ENCODE results near the gene KPNA2.
"Not testable (repeated sequence)": the region's sequence is repeated elsewhere in the genome, so short reads cannot be mapped to it uniquely, and the experiment has no call there.

Gene KPNA2

DNA sequence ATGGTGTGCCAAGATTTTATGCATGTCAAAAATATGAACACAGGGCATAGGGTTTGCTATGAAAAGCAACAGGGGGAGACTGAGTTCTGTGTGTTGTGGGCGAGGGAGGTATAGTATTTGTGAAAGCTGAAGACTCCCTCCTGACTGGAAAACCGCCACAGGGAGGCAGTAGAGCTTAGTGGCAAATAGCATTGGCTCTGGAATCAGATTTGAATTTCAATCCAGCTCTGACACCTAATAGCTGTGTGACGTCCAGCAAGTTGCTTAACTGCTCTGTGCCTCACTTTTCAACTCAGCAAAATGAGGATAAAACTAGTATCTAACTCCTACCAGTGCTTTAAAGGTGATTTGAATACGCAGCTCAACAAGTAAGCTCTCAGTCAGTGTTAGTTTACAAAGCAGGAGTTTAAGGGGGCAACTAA is 22.0 kb downstream of the KPNA2 start:
- Mint-ChIP-seq H3K9me3 (peaks cover 2% of the 10 kb centered on the region), H3K4me1 (peaks cover 18% of the 10 kb centered on the region), H3K4me3 (no peak overlapping the region), H3K36me3 (ENCODE audit: low read depth) (no peaks in the 10 kb centered on the region), H3K27me3 (ENCODE audit: low read depth, poor library complexity) (peaks cover 15% of the 10 kb centered on the region), H3K27ac (no peak overlapping the region)
- TF ChIP-seq CTCF (IDR thresholded peaks at IDR 0.05) = no peak
- no peak for DNase-seq

- Mint-ChIP-seq H3K36me3 (ENCODE audit: low read depth) (no peaks in the 10 kb centered on the region), H3K4me1 (peaks cover 7% of the 10 kb centered on the region), H3K9me3 (no peaks in the 10 kb centered on the region), H3K4me3 (no peak overlapping the region), H3K27ac (no peak overlapping the region), H3K27me3 (ENCODE audit: low read depth, poor library complexity) (peaks cover 18% of the 10 kb centered on the region)
- TF ChIP-seq CTCF (IDR thresholded peaks at IDR 0.05) = no peak
- no peak for DNase-seq
Measured at GRCh38 chr17:68060336-68060735, 24.8 kb downstream of the KPNA2 start.

- H3K27me3 Mint-ChIP-seq (ENCODE audit: low read depth, poor library complexity) = peaks cover 20% of the 10 kb centered on the region
- no peaks in the 10 kb centered on the region for H3K36me3 Mint-ChIP-seq (ENCODE audit: low read depth)
- no peak for TF ChIP-seq CTCF (IDR thresholded peaks at IDR 0.05)
- no peaks in the 10 kb centered on the region for H3K9me3 Mint-ChIP-seq
- no peak overlapping the region for H3K27ac Mint-ChIP-seq
- DNase-seq = no peak
- H3K4me3 Mint-ChIP-seq = no peak overlapping the region
- peaks cover 7% of the 10 kb centered on the region for H3K4me1 Mint-ChIP-seq
Measured at GRCh38 chr17:68061512-68062313, 26.2 kb downstream of the KPNA2 start.

GRCh38 chr17:68065366-68065765 is 29.8 kb downstream of the KPNA2 start:
- not testable (repeated sequence) for H3K4me1 Mint-ChIP-seq; H3K4me3 Mint-ChIP-seq; H3K9me3 Mint-ChIP-seq; H3K36me3 Mint-ChIP-seq (ENCODE audit: low read depth); H3K27me3 Mint-ChIP-seq (ENCODE audit: low read depth, poor library complexity); DNase-seq; H3K27ac Mint-ChIP-seq

GRCh38 chr17:68068512-68068911 is 33.0 kb downstream of the KPNA2 start:
- not testable (repeated sequence) for H3K4me3 Mint-ChIP-seq; H3K9me3 Mint-ChIP-seq; DNase-seq; H3K27ac Mint-ChIP-seq; H3K36me3 Mint-ChIP-seq (ENCODE audit: low read depth); H3K4me1 Mint-ChIP-seq; H3K27me3 Mint-ChIP-seq (ENCODE audit: low read depth, poor library complexity)

DNA sequence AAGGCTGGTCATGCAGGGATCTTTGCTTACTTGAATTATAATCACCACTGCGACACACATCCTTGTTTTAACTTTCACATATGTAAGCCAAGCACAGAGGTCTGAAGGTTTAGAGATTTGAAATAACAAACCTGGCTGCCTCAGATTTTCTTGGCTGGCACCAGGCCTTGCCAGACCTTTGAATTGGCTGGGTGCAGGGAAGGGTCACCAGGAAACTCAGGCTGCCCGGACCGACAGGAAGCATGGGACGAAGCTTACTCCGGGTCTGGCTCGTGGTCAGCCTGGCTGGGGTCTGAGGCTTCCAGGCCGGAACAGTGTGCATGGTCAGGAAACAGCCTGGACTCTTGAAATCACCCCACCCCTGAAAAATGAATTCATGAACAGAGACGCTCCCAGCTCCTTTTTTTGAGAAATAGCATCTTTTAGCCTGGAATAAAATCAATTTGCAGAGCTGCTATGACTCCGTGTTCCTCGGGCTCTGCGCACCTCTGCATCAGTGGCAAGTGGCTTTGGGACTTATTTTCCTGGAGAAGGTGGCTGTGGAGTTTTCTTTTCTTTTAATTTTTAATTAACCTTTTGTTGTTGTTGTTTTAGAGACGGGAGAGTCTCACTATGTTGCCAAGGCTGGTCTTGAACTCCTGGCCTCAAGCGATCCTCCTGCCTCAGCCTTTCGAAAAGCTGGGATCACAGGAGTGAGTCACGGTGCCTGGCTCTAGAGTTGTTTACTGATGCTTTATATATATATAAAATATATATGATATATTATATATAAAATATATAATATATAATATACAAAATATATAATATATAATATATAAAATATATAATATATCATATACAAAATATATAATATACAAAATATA is 35.3 kb downstream of the KPNA2 start:
- not testable (repeated sequence) for DNase-seq; H3K27me3 Mint-ChIP-seq (ENCODE audit: low read depth, poor library complexity); H3K36me3 Mint-ChIP-seq (ENCODE audit: low read depth); H3K27ac Mint-ChIP-seq; H3K4me3 Mint-ChIP-seq; H3K4me1 Mint-ChIP-seq; H3K9me3 Mint-ChIP-seq

DNA sequence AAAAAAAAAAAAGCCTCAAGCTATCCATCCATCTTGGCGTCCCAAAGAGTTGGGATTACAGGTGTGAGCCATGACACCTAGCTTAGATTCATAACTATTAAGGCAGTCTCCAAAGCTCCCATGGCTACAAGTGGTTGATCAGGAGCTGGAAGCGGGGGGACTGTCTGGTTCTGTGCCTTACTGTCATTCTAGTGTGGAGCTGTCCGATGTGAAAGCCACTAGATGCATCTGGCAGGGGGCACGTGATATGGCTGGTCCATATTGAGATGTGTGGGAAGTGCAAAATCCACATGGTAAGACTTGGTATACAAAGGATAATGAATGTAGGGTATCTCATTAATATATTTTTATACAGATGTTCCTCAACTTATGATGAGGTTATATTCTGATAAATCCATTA is 38.7 kb downstream of the KPNA2 start:
- no peaks in the 10 kb centered on the region for H3K4me1 Mint-ChIP-seq
- H3K36me3 Mint-ChIP-seq (ENCODE audit: low read depth) = no peaks in the 10 kb centered on the region
- H3K27ac Mint-ChIP-seq = no peak overlapping the region
- no peak for TF ChIP-seq CTCF (IDR thresholded peaks at IDR 0.05)
- H3K27me3 Mint-ChIP-seq (ENCODE audit: low read depth, poor library complexity) = no peaks in the 10 kb centered on the region
- no peak overlapping the region for H3K4me3 Mint-ChIP-seq
- H3K9me3 Mint-ChIP-seq = no peaks in the 10 kb centered on the region
- no peak for DNase-seq

GRCh38 chr17:68075953-68076607 is 40.5 kb downstream of the KPNA2 start:
- not testable (repeated sequence) for H3K27me3 Mint-ChIP-seq (ENCODE audit: low read depth, poor library complexity); H3K36me3 Mint-ChIP-seq (ENCODE audit: low read depth); H3K9me3 Mint-ChIP-seq; DNase-seq; H3K27ac Mint-ChIP-seq; H3K4me1 Mint-ChIP-seq; H3K4me3 Mint-ChIP-seq

- not testable (repeated sequence) for H3K36me3 Mint-ChIP-seq (ENCODE audit: low read depth); H3K4me1 Mint-ChIP-seq; H3K4me3 Mint-ChIP-seq; H3K27ac Mint-ChIP-seq; DNase-seq; H3K27me3 Mint-ChIP-seq (ENCODE audit: low read depth, poor library complexity); H3K9me3 Mint-ChIP-seq
Measured at GRCh38 chr17:68077498-68077897, 42.0 kb downstream of the KPNA2 start.

Measured in nephron progenitor cell (in vitro differentiated cells).